B cell (primary cell): ENCODE data around the gene AFF1. TPM values are rescaled to one million over a fixed set of nuclear protein-coding genes. Genes with fewer than 3 reads are reported as not detected.

ENCODE experiments used
- ATAC-seq: fragments of 200-7000 bp; cut with Tn5 transposase; one replicate; pipeline ENCODE4 v1.10.0; 2021; ENCODE audit warnings: low read depth, mild to moderate bottlenecking, moderate number of reproducible peaks, moderate library complexity
- CTCF ChIA-PET: fragments of 350-600 bp; sonication (Branson Sonifier 250); formaldehyde crosslinking; loops from one replicate; lab custom pipeline; 2021; ENCODE audit warnings: antibody characterized with exemption, inconsistent platforms; lab: Charles Lee
- POLR2A ChIA-PET: fragments of 350-600 bp; sonication (Branson Sonifier 250); formaldehyde crosslinking; loops from one replicate; lab custom pipeline; 2021; ENCODE audit warnings: antibody characterized with exemption; lab: Charles Lee
- DNase-seq: peaks from one replicate; pipeline ENCODE4 v3.0.0; 2013
- H2AFZ ChIP-seq: 2 replicates; pipeline ENCODE4 v1.6.1; 2012; ENCODE audit warnings: mild to moderate bottlenecking, low read depth, low read length; ENCODE audit not compliant: insufficient read depth, poor library complexity, severe bottlenecking
- H3K27ac ChIP-seq, 2 donors: 1 replicate in 1 of 2; 2 replicates in 1 of 2; pipeline ENCODE4 v1.5.1; 2012 to 2013; ENCODE audit warnings: low read length in 2 of 2, mild to moderate bottlenecking in 2 of 2, moderate library complexity in 1 of 2
- H3K27me3 ChIP-seq, 4 experiments: fragments of 200-600 bp in 1 of 4; sonication (generic) in 1 of 4; replicated peaks in 1 of 4; 1 replicate in 2 of 4; 2 replicates in 2 of 4; pipeline versions ENCODE4 v1.6.1 to v1.7.0; 2013 to 2016; ENCODE audit warnings: low read length in 3 of 4, mild to moderate bottlenecking in 2 of 4, mixed read lengths in 1 of 4, moderate library complexity in 1 of 4; ENCODE audit not compliant: insufficient read depth in 4 of 4, control insufficient read depth in 3 of 4; ENCODE audit errors: control extremely low read depth in 1 of 4
- H3K36me3 ChIP-seq, 2 experiments: replicated peaks in 1 of 2; 1 replicate in 1 of 2; 2 replicates in 1 of 2; pipeline versions ENCODE4 v1.6.1 to v1.7.1; 2013; ENCODE audit warnings: low read length in 1 of 2; ENCODE audit not compliant: insufficient read depth in 2 of 2, control insufficient read depth in 1 of 2; ENCODE audit errors: control extremely low read depth in 1 of 2, extremely low read depth in 1 of 2
- H3K4me1 ChIP-seq, 2 donors: fragments of 200-600 bp in 1 of 2; sonication (generic) in 1 of 2; 1 replicate in 1 of 2; 2 replicates in 1 of 2; pipeline versions ENCODE4 v1.5.1 to v1.6.1; 2013 to 2017; ENCODE audit warnings: low read length in 2 of 2; ENCODE audit not compliant: control insufficient read depth in 2 of 2, insufficient read depth in 2 of 2
- H3K4me2 ChIP-seq: replicated peaks from 2 replicates; pipeline ENCODE3; 2012; ENCODE audit warnings: mild to moderate bottlenecking, low read depth, low read length; ENCODE audit not compliant: poor library complexity, severe bottlenecking
- H3K4me3 ChIP-seq, 5 experiments: fragments of 200-600 bp in 1 of 5; sonication (generic) in 1 of 5; 1 replicate in 3 of 5; 2 replicates in 2 of 5; pipeline versions ENCODE4 v1.5.1 to v1.7.0; 2011 to 2016; ENCODE audit warnings: low read length in 4 of 5, mild to moderate bottlenecking in 4 of 5, low read depth in 2 of 5, control low read depth in 1 of 5, moderate library complexity in 1 of 5; ENCODE audit not compliant: insufficient read depth in 1 of 5; ENCODE audit errors: control extremely low read depth in 1 of 5, extremely low read depth in 1 of 5
- H3K79me2 ChIP-seq: fragments of 200-600 bp; sonication (generic); one replicate; pipeline ENCODE4 v1.6.0; 2016; ENCODE audit warnings: low read length; ENCODE audit not compliant: control insufficient read depth, insufficient read depth
- H3K9ac ChIP-seq: fragments of 200-600 bp; sonication (generic); 2 replicates; pipeline ENCODE4 v1.6.1; 2017; ENCODE audit warnings: mild to moderate bottlenecking, low read length, moderate library complexity
- H3K9me3 ChIP-seq, 3 donors: one replicate each; pipeline versions ENCODE4 v1.6.1 to v1.7.1; 2013; ENCODE audit warnings: low read length in 2 of 3; ENCODE audit not compliant: control insufficient read depth in 2 of 3, insufficient read depth in 1 of 3; ENCODE audit errors: control extremely low read depth in 1 of 3
- H4K20me1 ChIP-seq: 2 replicates; pipeline ENCODE4 v1.6.0; 2012; ENCODE audit warnings: mild to moderate bottlenecking, low read length; ENCODE audit not compliant: insufficient read depth, control insufficient read depth, poor library complexity, severe bottlenecking
- H3K27ac Mint-ChIP-seq: one replicate; pipeline ENCODE4 v1.8.0; 2021; ENCODE audit warnings: mixed read lengths
- H3K27me3 Mint-ChIP-seq: one replicate; pipeline ENCODE4 v1.8.0; 2021; ENCODE audit warnings: mixed read lengths
- H3K4me1 Mint-ChIP-seq: one replicate; pipeline ENCODE4 v1.8.0; 2021; ENCODE audit warnings: mixed read lengths
- H3K4me3 Mint-ChIP-seq: one replicate; pipeline ENCODE4 v1.8.0; 2021; ENCODE audit warnings: mixed read lengths
- H3K9me3 Mint-ChIP-seq: one replicate; pipeline ENCODE4 v1.8.0; 2022; ENCODE audit warnings: mixed read lengths; ENCODE audit not compliant: insufficient read depth
- EZH2 ChIP-seq: IDR thresholded peaks from 2 replicates; pipeline ENCODE4 v1.6.1; 2012; ENCODE audit warnings: borderline replicate concordance, low read depth, mild to moderate bottlenecking, moderate library complexity, low read length; ENCODE audit not compliant: insufficient read depth, poor library complexity, severe bottlenecking
- WGBS: methylation state at CpG from one replicate; pipeline ENCODE4 v1.1.5; 2013; ENCODE audit warnings: missing lambda C conversion rate; ENCODE audit not compliant: insufficient coverage; 5-methylcytosine and 5-hydroxymethylcytosine counted together
- intact Hi-C: fragments of 100-400 bp; cut with micrococcal nuclease; formaldehyde crosslinking; loops from one replicate; pipeline ENCODE4 v1.10.0; 2022
- polyA plus RNA-seq: library from polyadenylated mRNA; depleted of rRNA; stranded (reverse); fragments of >200 nt; gene quantifications from 2 replicates; pipeline ENCODE4 v1.2.3, GENCODE V29; 2012
- total RNA-seq, 2 donors: library from RNA; stranded (reverse); fragments of 120-200 nt in 1 of 2; gene quantifications; 1 replicate in 1 of 2; 2 replicates in 1 of 2; pipeline versions ENCODE4 v1.2.3 to v1.2.4, GENCODE V29; 2013 to 2022
- TF ChIP-seq, protein P1 (sequence below): fragments of 200-600 bp; IDR thresholded peaks from one replicate; pipeline ENCODE4 v1.8.0; 2022; ENCODE audit warnings: antibody characterized with exemption, mild to moderate bottlenecking

AFF1 gene
- total and polyA plus RNA-seq, 2 donors (not counting 1 experiment from before 2014, with no cell fraction given): 15.3 to 135 TPM

GRCh38 chr4:87166296-87166854 lies 231.6 kb downstream of the AFF1 start:
- ChIA-PET POLR2A (no interaction called here), CTCF (no interaction called here)
- H3K36me3 ChIP-seq: peaks cover 3 to 7% of the 10 kb centered on the region in 2 experiments
- DNase-seq (no peak), ATAC-seq (no peak)
- H3K4me3 ChIP-seq: no peak overlapping the region
- no peak overlapping the region for H3K27ac ChIP-seq
- Mint-ChIP-seq H3K4me3 (no peak overlapping the region), H3K27me3 (no peaks in the 10 kb centered on the region), H3K9me3 (no peaks in the 10 kb centered on the region), H3K4me1 (no peaks in the 10 kb centered on the region), H3K27ac (no peak overlapping the region)
- H3K27me3 ChIP-seq: no peaks in the 10 kb centered on the region
- no peak overlapping the region for H3K9ac ChIP-seq
- no peaks in the 10 kb centered on the region for H3K79me2 ChIP-seq
- no peak overlapping the region for H2AFZ ChIP-seq
- no peak overlapping the region for H3K4me2 ChIP-seq
- TF ChIP-seq, protein P1, sequence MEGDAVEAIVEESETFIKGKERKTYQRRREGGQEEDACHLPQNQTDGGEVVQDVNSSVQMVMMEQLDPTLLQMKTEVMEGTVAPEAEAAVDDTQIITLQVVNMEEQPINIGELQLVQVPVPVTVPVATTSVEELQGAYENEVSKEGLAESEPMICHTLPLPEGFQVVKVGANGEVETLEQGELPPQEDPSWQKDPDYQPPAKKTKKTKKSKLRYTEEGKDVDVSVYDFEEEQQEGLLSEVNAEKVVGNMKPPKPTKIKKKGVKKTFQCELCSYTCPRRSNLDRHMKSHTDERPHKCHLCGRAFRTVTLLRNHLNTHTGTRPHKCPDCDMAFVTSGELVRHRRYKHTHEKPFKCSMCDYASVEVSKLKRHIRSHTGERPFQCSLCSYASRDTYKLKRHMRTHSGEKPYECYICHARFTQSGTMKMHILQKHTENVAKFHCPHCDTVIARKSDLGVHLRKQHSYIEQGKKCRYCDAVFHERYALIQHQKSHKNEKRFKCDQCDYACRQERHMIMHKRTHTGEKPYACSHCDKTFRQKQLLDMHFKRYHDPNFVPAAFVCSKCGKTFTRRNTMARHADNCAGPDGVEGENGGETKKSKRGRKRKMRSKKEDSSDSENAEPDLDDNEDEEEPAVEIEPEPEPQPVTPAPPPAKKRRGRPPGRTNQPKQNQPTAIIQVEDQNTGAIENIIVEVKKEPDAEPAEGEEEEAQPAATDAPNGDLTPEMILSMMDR: no peak
- TF ChIP-seq EZH2: no peak
- no peaks in the 10 kb centered on the region for H4K20me1 ChIP-seq
- H3K9me3 ChIP-seq: no peaks in the 10 kb centered on the region
- 100% methylated on average over 1 of the region's 3 CpGs for WGBS
- intact Hi-C loops: no loop called here
- H3K4me1 ChIP-seq: no peaks in the 10 kb centered on the region

- no peaks in the 10 kb centered on the region for H3K4me1 Mint-ChIP-seq
- Histone ChIP-seq H3K4me1 (no peaks in the 10 kb centered on the region), H3K27me3 (no peaks in the 10 kb centered on the region), H3K9ac (no peak overlapping the region), H3K9me3 (no peaks in the 10 kb centered on the region), H3K4me2 (no peak overlapping the region), H3K79me2 (no peaks in the 10 kb centered on the region), H3K36me3 (peaks cover 3% of the 10 kb centered on the region in 2 experiments), H2AFZ (no peak overlapping the region), H4K20me1 (no peaks in the 10 kb centered on the region), H3K27ac (no peak overlapping the region), H3K4me3 (no peak overlapping the region)
- POLR2A ChIA-PET: no interaction called here
- H3K9me3 Mint-ChIP-seq: no peaks in the 10 kb centered on the region
- H3K27me3 Mint-ChIP-seq: no peaks in the 10 kb centered on the region
- WGBS: no CpG with 5 or more reads among the region's 2 CpGs
- DNase-seq (no peak), ATAC-seq (no peak)
- intact Hi-C loops: loop anchor here (5.0 kb wide), 1 partner anchor 35 kb away; no protein-coding TSS in a partner anchor
- TF ChIP-seq, protein P1: no peak
- TF ChIP-seq EZH2: no peak
- H3K4me3 Mint-ChIP-seq: no peak overlapping the region
- no peak overlapping the region for H3K27ac Mint-ChIP-seq
- CTCF ChIA-PET: interaction anchor here (1.2 kb wide), 1 partner anchor 21 kb away, joined by 4 read pairs; no protein-coding TSS in a partner anchor
These were observed 237.1 kb downstream of the AFF1 start for GRCh38 chr4:87171944-87172343.
